Kasumi-1 (cell line): ENCODE results near the gene FCSK.
A peak's percentile ranks its signal among the peaks of the same experiment; 100 is the strongest.

ENCODE experiments used
- DNase-seq, 2 experiments: peaks; one replicate each; lab custom pipeline; 2025; lab: John Stamatoyannopoulos, UW

Gene FCSK

GRCh38 chr16:70480127-70481105, 26.0 kb downstream of the FCSK start:
- DNase-seq, result no peak

GRCh38 chr16:70481929-70482536, 27.6 kb downstream of the FCSK start:
- DNase-seq, result no peak

DNA sequence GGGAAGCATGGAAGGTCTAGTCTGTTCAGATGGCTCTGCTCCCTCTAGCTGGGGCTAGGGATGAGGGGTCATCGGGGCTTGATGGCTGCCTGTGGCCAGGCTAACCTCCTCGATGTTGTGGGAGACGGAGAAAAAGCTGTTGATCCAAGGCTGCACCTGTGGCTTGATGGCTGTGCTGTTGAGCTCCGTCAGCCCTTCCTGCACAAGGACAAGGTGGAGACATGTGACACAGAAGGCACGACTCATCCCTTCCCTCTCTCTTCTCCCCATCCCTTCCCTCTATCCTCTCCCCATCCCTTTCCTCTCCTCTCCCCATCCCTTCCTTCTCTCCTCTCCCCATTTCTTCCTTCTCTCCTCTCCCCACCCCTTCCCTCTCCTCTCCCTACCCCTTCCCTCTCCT, 28.2 kb downstream of the FCSK start:
- no peak for DNase-seq

GRCh38 chr16:70483426-70483825, 29.0 kb downstream of the FCSK start:
- DNase-seq, result no peak

DNA sequence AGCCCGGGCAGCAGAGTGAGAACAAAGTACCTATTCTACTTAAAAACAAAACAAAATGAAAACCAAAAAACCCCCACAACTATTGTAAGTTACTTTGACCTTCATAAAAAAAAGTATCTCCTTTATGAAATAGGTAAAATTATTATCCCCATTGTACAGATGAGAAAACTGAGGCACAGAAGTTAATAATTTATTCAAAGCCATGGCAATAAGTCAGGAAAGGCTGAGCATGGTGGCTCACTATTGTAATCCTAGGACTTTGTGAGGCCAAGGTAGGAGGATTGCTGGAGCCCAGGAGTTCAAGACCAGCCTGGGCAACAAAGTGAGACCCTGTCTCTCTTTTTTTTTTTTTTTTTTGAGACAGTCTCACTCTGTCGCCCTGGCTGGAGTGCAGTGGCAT, 30.5 kb downstream of the FCSK start:
- no peak for DNase-seq

DNA sequence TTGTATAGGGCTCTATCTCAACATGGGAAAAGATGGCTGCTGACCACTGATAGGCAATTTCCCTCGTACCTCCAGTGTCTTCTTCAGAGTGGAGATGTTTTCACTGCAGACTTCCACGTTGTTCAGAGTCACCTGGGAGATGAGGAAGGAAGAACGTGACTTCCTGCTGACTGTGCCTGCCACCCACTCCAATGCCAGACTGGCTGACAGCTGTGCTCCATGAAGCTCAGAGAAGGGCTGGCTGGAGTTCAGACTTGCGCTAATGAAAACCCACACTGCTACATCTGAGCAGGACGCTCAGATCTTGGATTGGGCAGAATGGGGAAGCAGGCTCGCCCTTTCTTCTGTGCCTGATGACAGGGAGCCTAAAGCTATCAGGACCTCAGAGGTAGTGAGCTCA, 35.9 kb downstream of the FCSK start:
- peak; percentile 75 to 78 for DNase-seq

DNA sequence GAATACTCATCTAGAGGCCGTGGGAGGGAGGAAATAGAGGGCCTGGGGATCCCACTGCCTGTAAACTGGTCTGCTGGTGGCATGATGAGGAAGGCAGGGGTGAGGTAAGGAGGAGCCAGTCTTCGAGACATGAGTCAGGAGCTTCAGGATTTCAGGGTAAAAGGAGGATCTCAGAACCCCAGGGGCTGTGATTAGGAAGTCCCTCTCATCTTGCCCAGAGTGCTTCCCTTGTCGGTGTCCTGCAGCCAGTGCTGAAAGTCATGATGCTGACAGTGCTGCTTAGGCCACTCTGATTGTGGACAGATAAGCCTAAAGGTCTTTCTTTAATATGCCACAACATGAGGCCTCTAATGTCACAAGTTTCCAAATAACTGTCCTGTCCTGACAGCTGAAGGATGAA, 39.4 kb downstream of the FCSK start:
- no peak for DNase-seq

- no peak for DNase-seq
Observed at GRCh38 chr16:70494202-70494770, 39.9 kb downstream of the FCSK start.

GRCh38 chr16:70494777-70495176, 40.4 kb downstream of the FCSK start:
- DNase-seq, result no peak

DNA sequence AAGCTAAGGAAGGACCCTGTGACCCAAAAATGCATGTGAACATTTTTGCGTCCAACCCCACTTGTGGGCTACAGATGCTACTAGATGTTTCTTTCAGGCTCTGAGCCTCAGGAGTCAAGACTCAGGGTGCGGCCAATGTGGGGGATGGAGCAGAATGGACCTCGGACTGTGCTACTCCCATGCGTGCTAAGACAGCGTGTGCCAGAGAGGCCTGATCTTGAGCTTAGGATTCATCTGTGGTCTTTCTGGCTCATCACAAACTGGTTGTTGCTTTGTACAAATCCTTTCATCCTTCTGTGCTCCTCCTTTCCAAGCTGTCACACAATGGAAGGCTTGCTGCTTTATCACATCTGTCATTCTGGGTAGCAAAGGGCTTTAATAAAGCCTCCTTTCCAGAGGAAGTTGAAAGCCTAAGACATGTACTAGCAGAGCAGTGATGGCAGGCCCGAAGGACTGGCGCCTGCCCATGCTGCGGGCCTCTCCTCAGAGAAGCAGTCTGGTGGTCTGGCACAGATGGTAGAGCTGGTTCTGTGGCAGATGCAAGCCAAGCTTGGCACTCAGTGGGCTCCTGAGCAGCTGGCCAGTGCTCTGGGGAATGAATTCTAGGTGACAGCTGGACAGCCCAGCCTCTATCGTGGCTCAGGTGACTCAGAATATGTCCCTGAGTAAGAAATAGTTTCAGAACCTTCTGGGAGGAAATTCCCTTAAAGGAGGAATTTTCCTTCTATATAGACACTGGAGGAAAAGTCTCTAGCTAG, 41.2 kb downstream of the FCSK start:
- DNase-seq, result no peak

DNA sequence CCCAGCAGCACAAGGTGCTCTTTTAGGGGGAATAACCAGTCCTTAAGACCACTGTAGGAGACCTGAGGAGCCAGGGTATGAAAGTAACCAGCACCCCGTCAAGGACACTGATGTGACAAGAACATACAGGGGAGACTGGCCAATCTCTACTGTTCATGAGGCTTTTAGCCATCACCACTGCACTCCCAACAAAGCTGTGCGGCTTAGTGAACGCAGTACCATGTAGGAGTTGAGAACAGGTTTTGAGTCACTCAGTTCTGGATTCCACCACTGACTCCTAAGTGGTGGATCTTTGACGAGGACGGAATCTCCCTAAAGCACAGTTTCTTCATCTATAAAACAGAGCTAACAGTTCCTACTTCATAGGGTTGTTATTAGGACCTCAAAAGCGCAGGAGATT, 42.1 kb downstream of the FCSK start:
- no peak for DNase-seq

DNA sequence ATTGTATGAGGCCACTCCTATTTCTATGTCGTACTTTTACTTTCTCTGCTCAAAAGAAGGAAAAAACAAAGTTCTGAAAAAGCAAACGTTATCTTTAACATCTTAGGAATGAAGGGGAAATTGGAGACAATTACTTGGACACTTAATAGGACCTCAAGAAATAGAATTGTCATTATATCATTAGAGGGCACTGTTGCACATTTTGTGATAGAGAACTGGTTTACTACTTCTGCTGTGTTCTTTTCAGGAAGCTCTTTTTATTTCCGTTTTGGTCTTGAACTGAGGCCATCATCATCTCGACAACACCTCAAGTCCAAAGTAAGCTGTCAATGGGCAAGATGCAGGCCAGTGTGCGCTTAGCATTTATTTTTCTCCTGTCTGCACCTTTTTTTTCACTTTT, 54.4 kb downstream of the FCSK start:
- peak; percentile 82 to 84 for DNase-seq

- DNase-seq, result no peak
Observed at GRCh38 chr16:70510216-70510615, 55.8 kb downstream of the FCSK start.

GRCh38 chr16:70511833-70512232, 57.4 kb downstream of the FCSK start:
- DNase-seq, result no peak

DNA sequence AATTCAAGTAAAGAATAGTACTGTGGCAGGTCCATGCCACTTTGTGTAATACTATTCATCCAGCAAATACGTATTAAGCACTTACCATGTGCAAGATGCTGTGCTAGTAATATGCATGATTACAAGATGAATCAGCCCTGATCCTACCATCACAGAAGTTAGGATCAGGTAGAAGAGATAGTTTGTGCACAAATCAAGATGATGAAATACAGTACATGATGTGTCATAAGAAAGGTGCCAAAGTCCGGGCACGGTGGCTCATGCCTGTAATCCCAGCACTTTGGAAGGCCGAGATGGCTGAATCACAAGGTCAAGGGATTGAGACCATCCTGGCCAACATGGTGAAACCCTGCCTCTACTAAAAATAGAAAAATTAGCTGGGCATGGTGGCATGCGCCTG, 58.1 kb downstream of the FCSK start:
- DNase-seq, result no peak

DNA sequence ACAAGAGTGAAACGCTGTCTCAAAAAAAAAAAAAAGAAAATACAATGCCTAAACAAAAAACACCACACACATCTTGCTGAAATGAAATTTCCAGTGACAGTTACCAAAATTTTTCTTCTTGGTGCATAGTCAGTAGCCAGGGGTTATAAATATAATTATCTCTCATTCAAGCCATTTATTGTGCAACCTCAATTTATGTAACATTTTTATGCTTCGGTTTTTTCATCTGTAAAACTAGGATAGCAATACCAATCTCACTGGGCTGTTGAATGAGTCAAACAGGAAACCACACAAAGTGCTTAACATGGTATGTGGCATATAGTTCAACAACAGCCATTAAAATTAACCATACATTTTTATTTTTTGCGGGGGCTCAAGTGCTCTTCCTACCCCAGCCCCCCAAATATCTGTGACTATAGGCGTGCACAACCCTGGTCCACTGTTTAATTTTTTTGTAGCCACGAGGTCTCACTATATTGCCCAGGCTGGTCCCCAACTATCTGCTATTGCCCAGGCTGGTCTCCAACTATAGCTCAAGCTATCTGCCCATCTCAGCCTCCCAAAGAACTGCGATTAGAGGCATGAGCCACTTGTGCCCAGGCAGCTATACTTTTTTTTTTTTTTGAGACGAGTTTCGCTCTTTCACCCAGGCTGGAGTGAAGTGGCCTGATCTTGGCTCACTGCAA, 66.4 kb downstream of the FCSK start:
- DNase-seq, result peak; percentile 59 to 73

GRCh38 chr16:70522216-70523075, 68.1 kb downstream of the FCSK start:
- peak in 1 of 2 experiments; percentile 45 for DNase-seq

- peak; percentile 80 to 86 for DNase-seq
Observed at GRCh38 chr16:70523076-70523742, 68.8 kb downstream of the FCSK start, which contains the start of gene COG4. TSS of gene COG4 (minus strand) at chr16:70523554. CDS start at chr16:70523543, 11 bp downstream.

DNA sequence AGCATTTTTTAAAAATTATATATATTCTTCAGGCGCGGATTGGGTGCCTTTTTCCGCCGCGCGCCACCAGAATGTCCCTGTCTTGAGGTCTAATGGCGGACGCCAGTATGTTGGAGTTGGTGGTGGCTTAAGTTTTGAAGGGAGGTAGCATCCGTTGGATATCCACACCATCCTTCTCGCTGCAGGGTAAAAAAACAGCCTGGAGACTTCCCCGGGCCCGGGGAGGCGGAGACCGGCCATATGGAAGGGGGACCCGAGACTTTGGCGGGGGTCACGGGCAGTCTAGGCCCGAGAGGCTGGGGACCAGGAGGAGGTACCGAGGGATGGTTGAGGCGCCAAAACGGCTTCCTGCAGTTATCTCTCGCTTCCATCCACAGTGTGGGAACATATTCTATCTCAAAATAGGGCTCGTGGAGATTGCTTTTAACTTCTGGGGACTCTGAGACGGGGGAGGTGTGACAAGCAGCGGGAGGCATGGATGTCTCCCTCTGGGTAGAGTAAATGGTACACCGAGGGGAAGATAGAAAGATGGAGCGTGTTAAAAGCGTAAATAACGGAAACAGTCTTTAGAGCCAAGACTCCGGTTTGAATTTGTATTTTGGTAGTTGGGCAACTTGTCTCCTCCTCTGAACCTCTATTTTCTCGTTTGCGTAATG, 69.5 kb downstream of the FCSK start, which contains the start of gene SF3B3:
SF3B3 (plus strand) TSS at position 74 of the 656 bp plus-strand sequence. CDS start 2,841 bp downstream, outside the sequence.
- peak; percentile 80 to 86 for DNase-seq
